Transverse colon (tissue), 4 donors: Measurements from ENCODE around the gene TSR3. TPM values are rescaled to one million over a fixed set of nuclear protein-coding genes. Genes with fewer than 3 reads are reported as not detected.
A peak's percentile ranks its signal among the peaks of the same experiment; 100 is the strongest.

Experiments used
- DNase-seq: peaks from one replicate; pipeline ENCODE4 v3.0.0-alpha.2; 2019
- H3K27ac ChIP-seq, 4 donors: fragments of 200-600 bp; sonication (generic); 2 replicates each; pipeline ENCODE4 v1.5.1; 2016 to 2018; ENCODE audit warnings: inconsistent platforms in 4 of 4
- H3K27me3 ChIP-seq: fragments of 200-600 bp; sonication (generic); 2 replicates; pipeline ENCODE4 v1.5.1; 2017; ENCODE audit warnings: inconsistent platforms
- H3K36me3 ChIP-seq, 4 donors: fragments of 200-600 bp; sonication (generic); 2 replicates each; pipeline ENCODE4 v1.5.1; 2017 to 2019; ENCODE audit warnings: inconsistent platforms in 4 of 4
- H3K4me1 ChIP-seq, 4 donors: fragments of 200-600 bp; sonication (generic); 2 replicates each; pipeline ENCODE4 v1.5.1; 2017 to 2020; ENCODE audit warnings: inconsistent platforms in 4 of 4
- H3K4me3 ChIP-seq, 4 donors: fragments of 200-600 bp; sonication (generic); 1 replicate in 1 of 4; 2 replicates in 3 of 4; pipeline versions ENCODE4 v1.5.1 to v1.6.1; 2017 to 2019; ENCODE audit warnings: inconsistent platforms in 4 of 4
- H3K9me3 ChIP-seq, 2 donors: fragments of 200-600 bp; sonication (generic); 2 replicates each; pipeline ENCODE4 v1.5.1; 2017 to 2019; ENCODE audit warnings: inconsistent platforms in 2 of 2
- EP300 ChIP-seq: sonication (generic); formaldehyde crosslinking; IDR thresholded peaks from one replicate; pipeline ENCODE4 v1.6.1; 2017; ENCODE audit warnings: antibody characterized with exemption, low read depth
- POLR2A ChIP-seq: fragments of 450-650 bp; IDR thresholded peaks from one replicate; pipeline ENCODE4 v1.6.1; 2016; ENCODE audit warnings: antibody characterized with exemption, mild to moderate bottlenecking, moderate library complexity
- POLR2AphosphoS5 ChIP-seq, 3 donors: sonication (generic); formaldehyde crosslinking; IDR thresholded peaks; one replicate each; pipeline ENCODE4 v1.6.1; 2016; ENCODE audit warnings: antibody characterized with exemption in 3 of 3
- WGBS, 2 donors: methylation state at CpG; one replicate each; pipeline ENCODE4 v1.1.5; 2018; ENCODE audit warnings: low coverage in 1 of 2; 5-methylcytosine and 5-hydroxymethylcytosine counted together
- in situ Hi-C, 4 donors: fragments of 200-750 bp; cut with MboI; loops; one replicate each; pipeline versions ENCODE4 v1.15.0 to v1.15.1; 2017; ENCODE audit warnings: low sequenced_read_pairs in 3 of 4, low pct_ligation_motif_present in 1 of 4, low pct_unique_long_range_greater_than_20kb in 1 of 4
- intact Hi-C: fragments of 100-400 bp; cut with DNase I; formaldehyde crosslinking; loops from one replicate; pipeline ENCODE4 v1.15.1; 2023; ENCODE audit warnings: low total_unique reads
- total RNA-seq, 4 donors: library from RNA; depleted of rRNA; stranded (reverse); fragments of >200 nt; gene quantifications; one replicate each; pipeline ENCODE4 v1.1.0, GENCODE V29; 2016
- TF ChIP-seq, protein P1 (sequence below), 5 experiments: fragments of 200-600 bp in 3 of 5; fragments of 450-650 bp in 2 of 5; sonication (generic) in 3 of 5; IDR thresholded peaks; 1 replicate in 2 of 5; 2 replicates in 3 of 5; pipeline ENCODE4 v1.5.1; 2016 to 2017; ENCODE audit warnings: antibody characterized with exemption in 5 of 5, inconsistent platforms in 3 of 5, mild to moderate bottlenecking in 2 of 5, moderate library complexity in 1 of 5

TSR3 gene
- total RNA-seq, 4 donors from 2014 or later: 56.4 to 135 (median 75.3) TPM

DNA sequence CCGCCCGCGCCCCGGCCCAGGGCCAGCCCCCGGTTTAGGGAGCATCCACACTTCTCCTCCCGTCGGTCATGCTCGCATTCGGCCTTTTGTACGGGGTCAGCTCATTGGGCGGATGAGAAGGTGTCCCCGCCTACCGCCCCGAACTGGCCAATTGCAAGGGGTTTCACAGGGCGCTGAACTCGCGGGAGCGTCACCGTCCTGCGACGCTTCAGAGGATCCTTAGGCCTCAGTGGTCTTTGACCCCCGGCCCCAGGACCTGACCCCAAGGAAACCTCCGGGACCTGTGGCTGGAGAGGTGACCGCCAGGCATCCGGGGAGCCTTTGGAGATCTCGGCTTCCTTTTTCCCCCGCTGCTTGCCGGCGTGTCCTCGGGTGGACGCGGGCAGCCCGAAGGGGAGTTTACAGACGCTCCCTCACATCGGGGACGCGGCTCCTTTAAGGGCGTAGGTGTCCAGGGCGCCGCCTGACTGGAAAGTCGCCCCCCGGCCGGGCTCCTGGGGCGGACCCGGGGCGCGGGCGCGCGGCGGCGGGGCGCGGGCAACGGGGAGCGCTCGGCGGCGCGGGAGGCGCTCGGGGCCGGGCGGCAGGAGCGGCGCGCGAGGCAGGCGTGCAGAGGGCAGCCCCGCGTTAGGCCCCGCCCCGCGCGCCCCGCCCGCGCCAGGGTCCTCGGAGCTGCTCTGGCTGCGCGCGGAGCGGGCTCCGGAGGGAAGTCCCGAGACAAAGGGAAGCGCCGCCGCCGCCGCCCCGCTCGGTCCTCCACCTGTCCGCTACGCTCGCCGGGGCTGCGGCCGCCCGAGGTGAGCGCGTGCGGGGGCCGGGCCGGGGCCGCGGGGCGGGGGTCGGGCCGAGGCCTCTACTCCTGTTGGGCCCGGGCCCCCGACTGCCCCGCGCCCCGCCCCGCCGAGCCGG is 42.4 kb downstream of the TSR3 start, which contains the start of gene UBE2I:
UBE2I (plus strand) TSS at position 660 of the 909 bp plus-strand sequence. CDS start 4,395 bp downstream, outside the sequence.
- no peaks in the 10 kb centered on the region for H3K27me3 ChIP-seq
- H3K36me3 ChIP-seq: peaks cover 0 to under 1% (median 0%) of the 10 kb centered on the region in 4 donors
- peak within 1 kb of the TSS; percentile 80 to 93 (median 90) for H3K4me3 ChIP-seq
- intact Hi-C loops (no loop called here), in situ Hi-C loops (no loop called here)
- WGBS, 2 donors: 1% methylated on average over 36 of the region's 117 CpGs; no CpG with 5 or more reads in 1 of the 2 donors
- peak; percentile 97 for DNase-seq
- TF ChIP-seq POLR2AphosphoS5 (IDR thresholded peaks at IDR 0.05): peak; percentile 68 to 76 (median 69)
- TF ChIP-seq POLR2A: no peak
- TF ChIP-seq, protein P1, sequence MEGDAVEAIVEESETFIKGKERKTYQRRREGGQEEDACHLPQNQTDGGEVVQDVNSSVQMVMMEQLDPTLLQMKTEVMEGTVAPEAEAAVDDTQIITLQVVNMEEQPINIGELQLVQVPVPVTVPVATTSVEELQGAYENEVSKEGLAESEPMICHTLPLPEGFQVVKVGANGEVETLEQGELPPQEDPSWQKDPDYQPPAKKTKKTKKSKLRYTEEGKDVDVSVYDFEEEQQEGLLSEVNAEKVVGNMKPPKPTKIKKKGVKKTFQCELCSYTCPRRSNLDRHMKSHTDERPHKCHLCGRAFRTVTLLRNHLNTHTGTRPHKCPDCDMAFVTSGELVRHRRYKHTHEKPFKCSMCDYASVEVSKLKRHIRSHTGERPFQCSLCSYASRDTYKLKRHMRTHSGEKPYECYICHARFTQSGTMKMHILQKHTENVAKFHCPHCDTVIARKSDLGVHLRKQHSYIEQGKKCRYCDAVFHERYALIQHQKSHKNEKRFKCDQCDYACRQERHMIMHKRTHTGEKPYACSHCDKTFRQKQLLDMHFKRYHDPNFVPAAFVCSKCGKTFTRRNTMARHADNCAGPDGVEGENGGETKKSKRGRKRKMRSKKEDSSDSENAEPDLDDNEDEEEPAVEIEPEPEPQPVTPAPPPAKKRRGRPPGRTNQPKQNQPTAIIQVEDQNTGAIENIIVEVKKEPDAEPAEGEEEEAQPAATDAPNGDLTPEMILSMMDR (IDR thresholded peaks at IDR 0.05): no peak
- no peak for TF ChIP-seq EP300
- no peaks in the 10 kb centered on the region for H3K9me3 ChIP-seq
- H3K4me1 ChIP-seq: peaks cover 21 to 32% (median 30%) of the 10 kb centered on the region in 4 donors
- H3K27ac ChIP-seq: peak within 1 kb of the TSS; percentile 96 to 99 (median 98)

DNA sequence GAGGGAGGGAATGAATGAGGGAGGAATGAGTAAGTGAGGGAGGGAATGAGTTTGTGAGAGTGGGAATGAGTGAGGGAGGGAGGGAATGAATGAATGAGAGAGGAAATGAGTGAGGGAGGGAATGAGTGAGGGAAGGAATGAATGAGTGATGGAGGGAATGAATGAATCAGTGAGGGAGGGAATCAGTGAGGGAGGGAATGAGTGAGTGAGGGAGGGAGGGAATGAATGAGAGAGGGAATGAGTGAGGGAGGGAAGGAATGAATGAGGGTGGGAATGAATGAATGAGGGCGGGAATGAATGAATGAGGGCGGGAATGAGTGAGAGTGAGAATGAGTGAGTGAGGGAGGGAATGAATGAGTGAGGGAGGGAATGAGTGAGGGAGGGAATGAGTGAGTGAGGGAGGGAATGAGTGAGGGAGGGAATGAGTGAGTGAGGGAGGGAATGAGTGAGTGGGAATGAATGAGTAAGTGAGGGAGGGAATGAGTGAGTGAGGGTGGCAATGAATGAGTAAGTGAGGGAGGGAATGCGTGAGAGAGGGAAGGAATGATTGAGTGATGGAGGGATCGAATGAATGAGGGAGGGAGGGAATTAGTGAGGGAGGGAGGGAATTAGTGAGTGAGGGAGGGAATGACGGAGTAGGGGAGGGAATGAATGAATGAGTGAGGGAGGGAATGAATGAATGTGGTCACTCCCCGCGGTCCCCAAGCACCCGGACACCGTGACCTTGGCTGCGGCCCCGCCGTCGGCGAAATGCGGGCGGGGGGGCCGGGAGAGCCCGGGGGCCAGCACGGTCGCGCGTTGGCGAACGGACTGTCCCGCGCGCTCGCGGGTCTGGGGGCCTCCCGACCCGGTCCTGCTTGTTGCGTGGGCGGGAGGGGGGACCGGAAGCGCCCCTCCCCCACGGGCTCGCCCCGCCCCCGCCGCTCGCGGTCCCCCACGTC is 43.4 kb downstream of the TSR3 start:
- H3K27me3 ChIP-seq: no peaks in the 10 kb centered on the region
- peak overlapping the region; percentile 96 to 99 (median 98) for H3K27ac ChIP-seq
- intact Hi-C loops (no loop called here), in situ Hi-C loops (no loop called here)
- WGBS, 2 donors: 7 to 24% methylated on average over 4 to 21 of the region's 43 CpGs
- DNase-seq: peak; percentile 37
- TF ChIP-seq, protein P1 (IDR thresholded peaks at IDR 0.05): no peak
- TF ChIP-seq POLR2AphosphoS5 (IDR thresholded peaks at IDR 0.05) (no peak), POLR2A (no peak), EP300 (no peak)
- peak overlapping the region; percentile 77 to 93 (median 86) for H3K4me3 ChIP-seq
- H3K9me3 ChIP-seq: no peaks in the 10 kb centered on the region
- peaks cover 21 to 40% (median 35%) of the 10 kb centered on the region in 4 donors for H3K4me1 ChIP-seq
- no peaks in the 10 kb centered on the region for H3K36me3 ChIP-seq

DNA sequence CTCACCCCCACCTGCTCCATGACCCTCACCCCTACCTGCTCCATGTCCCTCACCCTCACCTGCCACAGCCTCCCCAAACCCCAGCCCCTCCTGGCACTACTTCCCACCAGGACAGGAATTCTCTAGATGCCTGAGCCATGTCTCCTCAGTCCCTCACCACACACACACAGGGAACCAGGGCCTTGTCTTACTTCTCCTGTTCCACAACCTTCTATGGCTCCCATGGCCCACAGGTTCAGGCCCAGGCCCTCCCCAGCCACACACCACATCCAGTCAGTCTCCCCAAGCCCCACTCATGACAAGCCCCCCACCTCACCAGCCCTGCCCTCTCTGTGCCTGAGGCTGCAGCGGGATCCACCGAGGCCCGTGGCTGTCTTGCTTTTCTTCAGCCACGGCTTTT is 45.3 kb downstream of the TSR3 start:
- Histone ChIP-seq H3K27ac (no peak overlapping the region), H3K4me1 (peaks cover 17 to 26% (median 24%) of the 10 kb centered on the region in 4 donors), H3K36me3 (no peaks in the 10 kb centered on the region), H3K4me3 (no peak overlapping the region), H3K9me3 (no peaks in the 10 kb centered on the region), H3K27me3 (peaks cover 2% of the 10 kb centered on the region)
- TF ChIP-seq POLR2A (no peak), EP300 (no peak), POLR2AphosphoS5 (IDR thresholded peaks at IDR 0.05) (no peak)
- TF ChIP-seq, protein P1 (IDR thresholded peaks at IDR 0.05): no peak
- intact Hi-C loops (no loop called here), in situ Hi-C loops (no loop called here)
- 54 to 67% methylated on average over 3 to 4 of the region's 4 CpGs for WGBS, 2 donors
- DNase-seq: no peak

DNA sequence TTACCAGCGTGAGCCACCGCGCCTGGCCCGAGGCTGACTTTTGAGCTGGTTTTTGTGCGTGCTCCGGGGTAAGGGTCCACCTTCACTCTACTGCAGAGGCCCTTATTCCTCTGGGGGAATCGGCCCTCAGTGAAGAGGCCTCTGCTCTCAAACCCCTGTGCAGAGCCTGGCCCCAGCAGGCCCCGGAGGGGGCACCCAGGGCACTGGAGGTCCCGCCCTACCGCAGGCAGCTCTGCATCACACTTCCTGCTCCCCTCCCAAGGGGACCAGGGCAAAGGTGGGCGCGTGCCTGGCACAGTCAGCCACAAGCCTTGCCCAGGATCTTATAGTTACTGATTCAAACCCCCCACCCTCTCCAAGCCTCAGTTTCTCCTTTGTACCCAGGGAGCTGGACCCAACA is 45.9 kb downstream of the TSR3 start:
- H3K4me1 ChIP-seq: peaks cover 13 to 26% (median 23%) of the 10 kb centered on the region in 4 donors
- peaks cover 8% of the 10 kb centered on the region for H3K27me3 ChIP-seq
- in situ Hi-C loops: no loop called here
- 61% methylated on average over 12 of the region's 12 CpGs; no CpG with 5 or more reads in 1 of the 2 donors for WGBS, 2 donors
- H3K4me3 ChIP-seq: no peak overlapping the region
- no peaks in the 10 kb centered on the region for H3K36me3 ChIP-seq
- DNase-seq: no peak
- H3K27ac ChIP-seq: no peak overlapping the region
- H3K9me3 ChIP-seq: no peaks in the 10 kb centered on the region
- intact Hi-C loops: no loop called here
- TF ChIP-seq EP300 (no peak), POLR2AphosphoS5 (IDR thresholded peaks at IDR 0.05) (no peak)
- TF ChIP-seq, protein P1 (IDR thresholded peaks at IDR 0.05): no peak
